ENCODE measurements around the gene TMEM150A. TPM values are rescaled to one million over a fixed set of nuclear protein-coding genes. Genes with fewer than 3 reads are reported as not detected.

TMEM150A gene
- polyA plus RNA-seq, 1 donor from 2014 or later, result 8.4 TPM

- Histone ChIP-seq H2AFZ (ENCODE audit: low read depth, low read length) (no peak overlapping the region), H3K27me3 (ENCODE audit: insufficient read depth, low read depth, low read length) (no peaks in the 10 kb centered on the region), H3F3A (ENCODE audit: insufficient read depth, low read length, poor library complexity, severe bottlenecking) (no peaks in the 10 kb centered on the region), H3K4me3 (ENCODE audit: low read length) (no peak overlapping the region), H3K79me2 (replicated peaks; ENCODE audit: insufficient read depth, low read length) (no peaks in the 10 kb centered on the region), H3K9ac (ENCODE audit: low read length) (no peak overlapping the region), H3K9me3 (ENCODE audit: low read length) (no peaks in the 10 kb centered on the region), H3K9me2 (ENCODE audit: insufficient read depth, low read length) (no peaks in the 10 kb centered on the region), H3K36me3 (ENCODE audit: insufficient read depth, low read length) (peaks cover 11% of the 10 kb centered on the region), H3K27ac (ENCODE audit: low read length) (no peak overlapping the region), H3K4me2 (ENCODE audit: low read length) (no peak overlapping the region), H4K20me1 (ENCODE audit: insufficient read depth) (no peaks in the 10 kb centered on the region)
- TF ChIP-seq EZH2 (IDR thresholded peaks at IDR 0.05; ENCODE audit: borderline replicate concordance, insufficient read depth, low read length, poor library complexity, severe bottlenecking) (no peak), POLR2AphosphoS5 (IDR thresholded peaks at IDR 0.05) (no peak)
- TF ChIP-seq, protein P1, sequence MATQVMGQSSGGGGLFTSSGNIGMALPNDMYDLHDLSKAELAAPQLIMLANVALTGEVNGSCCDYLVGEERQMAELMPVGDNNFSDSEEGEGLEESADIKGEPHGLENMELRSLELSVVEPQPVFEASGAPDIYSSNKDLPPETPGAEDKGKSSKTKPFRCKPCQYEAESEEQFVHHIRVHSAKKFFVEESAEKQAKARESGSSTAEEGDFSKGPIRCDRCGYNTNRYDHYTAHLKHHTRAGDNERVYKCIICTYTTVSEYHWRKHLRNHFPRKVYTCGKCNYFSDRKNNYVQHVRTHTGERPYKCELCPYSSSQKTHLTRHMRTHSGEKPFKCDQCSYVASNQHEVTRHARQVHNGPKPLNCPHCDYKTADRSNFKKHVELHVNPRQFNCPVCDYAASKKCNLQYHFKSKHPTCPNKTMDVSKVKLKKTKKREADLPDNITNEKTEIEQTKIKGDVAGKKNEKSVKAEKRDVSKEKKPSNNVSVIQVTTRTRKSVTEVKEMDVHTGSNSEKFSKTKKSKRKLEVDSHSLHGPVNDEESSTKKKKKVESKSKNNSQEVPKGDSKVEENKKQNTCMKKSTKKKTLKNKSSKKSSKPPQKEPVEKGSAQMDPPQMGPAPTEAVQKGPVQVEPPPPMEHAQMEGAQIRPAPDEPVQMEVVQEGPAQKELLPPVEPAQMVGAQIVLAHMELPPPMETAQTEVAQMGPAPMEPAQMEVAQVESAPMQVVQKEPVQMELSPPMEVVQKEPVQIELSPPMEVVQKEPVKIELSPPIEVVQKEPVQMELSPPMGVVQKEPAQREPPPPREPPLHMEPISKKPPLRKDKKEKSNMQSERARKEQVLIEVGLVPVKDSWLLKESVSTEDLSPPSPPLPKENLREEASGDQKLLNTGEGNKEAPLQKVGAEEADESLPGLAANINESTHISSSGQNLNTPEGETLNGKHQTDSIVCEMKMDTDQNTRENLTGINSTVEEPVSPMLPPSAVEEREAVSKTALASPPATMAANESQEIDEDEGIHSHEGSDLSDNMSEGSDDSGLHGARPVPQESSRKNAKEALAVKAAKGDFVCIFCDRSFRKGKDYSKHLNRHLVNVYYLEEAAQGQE (IDR thresholded peaks at IDR 0.05; ENCODE audit: borderline replicate concordance), result no peak
Measured at GRCh38 chr2:85647823-85648526, 45.5 kb upstream of the TMEM150A start.

- Histone ChIP-seq H2AFZ (ENCODE audit: low read depth, low read length) (no peak overlapping the region), H3K4me3 (ENCODE audit: low read length) (no peak overlapping the region), H3K9ac (ENCODE audit: low read length) (no peak overlapping the region), H4K20me1 (ENCODE audit: insufficient read depth) (no peaks in the 10 kb centered on the region), H3K9me2 (ENCODE audit: insufficient read depth, low read length) (no peaks in the 10 kb centered on the region), H3K27me3 (ENCODE audit: insufficient read depth, low read depth, low read length) (no peaks in the 10 kb centered on the region), H3K79me2 (replicated peaks; ENCODE audit: insufficient read depth, low read length) (no peaks in the 10 kb centered on the region), H3F3A (ENCODE audit: insufficient read depth, low read length, poor library complexity, severe bottlenecking) (no peaks in the 10 kb centered on the region), H3K4me2 (ENCODE audit: low read length) (no peak overlapping the region), H3K9me3 (ENCODE audit: low read length) (no peaks in the 10 kb centered on the region), H3K36me3 (ENCODE audit: insufficient read depth, low read length) (peaks cover 12% of the 10 kb centered on the region), H3K27ac (ENCODE audit: low read length) (no peak overlapping the region)
- TF ChIP-seq POLR2AphosphoS5 (IDR thresholded peaks at IDR 0.05), result no peak
- no peak for TF ChIP-seq EP300 (conservative IDR thresholded peaks at IDR 0.05; ENCODE audit: poor library complexity, severe bottlenecking)
- TF ChIP-seq TAF1 (IDR thresholded peaks at IDR 0.05; ENCODE audit: low read depth), result no peak
- TF ChIP-seq, protein P2, sequence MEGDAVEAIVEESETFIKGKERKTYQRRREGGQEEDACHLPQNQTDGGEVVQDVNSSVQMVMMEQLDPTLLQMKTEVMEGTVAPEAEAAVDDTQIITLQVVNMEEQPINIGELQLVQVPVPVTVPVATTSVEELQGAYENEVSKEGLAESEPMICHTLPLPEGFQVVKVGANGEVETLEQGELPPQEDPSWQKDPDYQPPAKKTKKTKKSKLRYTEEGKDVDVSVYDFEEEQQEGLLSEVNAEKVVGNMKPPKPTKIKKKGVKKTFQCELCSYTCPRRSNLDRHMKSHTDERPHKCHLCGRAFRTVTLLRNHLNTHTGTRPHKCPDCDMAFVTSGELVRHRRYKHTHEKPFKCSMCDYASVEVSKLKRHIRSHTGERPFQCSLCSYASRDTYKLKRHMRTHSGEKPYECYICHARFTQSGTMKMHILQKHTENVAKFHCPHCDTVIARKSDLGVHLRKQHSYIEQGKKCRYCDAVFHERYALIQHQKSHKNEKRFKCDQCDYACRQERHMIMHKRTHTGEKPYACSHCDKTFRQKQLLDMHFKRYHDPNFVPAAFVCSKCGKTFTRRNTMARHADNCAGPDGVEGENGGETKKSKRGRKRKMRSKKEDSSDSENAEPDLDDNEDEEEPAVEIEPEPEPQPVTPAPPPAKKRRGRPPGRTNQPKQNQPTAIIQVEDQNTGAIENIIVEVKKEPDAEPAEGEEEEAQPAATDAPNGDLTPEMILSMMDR (IDR thresholded peaks at IDR 0.05; ENCODE audit: poor library complexity, severe bottlenecking), result no peak
- TF ChIP-seq, protein P1 (IDR thresholded peaks at IDR 0.05; ENCODE audit: borderline replicate concordance), result no peak
- no peak for TF ChIP-seq SMC3 (conservative IDR thresholded peaks at IDR 0.05; ENCODE audit: poor library complexity)
- no peak for TF ChIP-seq RAD21 (conservative IDR thresholded peaks at IDR 0.05)
- no peak for TF ChIP-seq MXI1 (conservative IDR thresholded peaks at IDR 0.05; ENCODE audit: poor library complexity, severe bottlenecking)
- no peak for TF ChIP-seq EZH2 (IDR thresholded peaks at IDR 0.05; ENCODE audit: borderline replicate concordance, insufficient read depth, low read length, poor library complexity, severe bottlenecking)
Measured at GRCh38 chr2:85646166-85646565, 43.7 kb upstream of the TMEM150A start.
